ENCODE results near the gene DRD1. TPM values are rescaled to one million over a fixed set of nuclear protein-coding genes. Genes with fewer than 3 reads are reported as not detected.

DRD1 gene
- total and polyA plus RNA-seq, 2 experiments from 2014 or later: 0.11 to 0.14 TPM

GRCh38 chr5:175475248-175475647 is 31.3 kb upstream of the DRD1 start:
- H3F3A ChIP-seq (replicated peaks; ENCODE audit: low read depth): no peaks in the 10 kb centered on the region
- peaks cover 13% of the 10 kb centered on the region for H3K79me2 ChIP-seq (replicated peaks; ENCODE audit: insufficient read depth)
- peaks cover 17% of the 10 kb centered on the region for H3K4me1 Mint-ChIP-seq
- H3K4me3 ChIP-seq: no peak overlapping the region
- H3K36me3 Mint-ChIP-seq (ENCODE audit: low read depth): peaks cover 6% of the 10 kb centered on the region
- H3K9me2 ChIP-seq (ENCODE audit: insufficient read depth): no peaks in the 10 kb centered on the region
- H3K27ac ChIP-seq (ENCODE audit: low read depth): no peak overlapping the region
- H3K27me3 Mint-ChIP-seq (ENCODE audit: insufficient read depth, low read depth, poor library complexity): peaks cover 16% of the 10 kb centered on the region
- peaks cover 17% of the 10 kb centered on the region for H3K4me1 ChIP-seq (ENCODE audit: insufficient read depth)
- DNase-seq (ENCODE audit: low spot score) (no peak), ATAC-seq (no peak)
- H4K20me1 ChIP-seq (replicated peaks; ENCODE audit: insufficient read depth): peaks cover 14% of the 10 kb centered on the region
- H3K9me3 Mint-ChIP-seq: no peaks in the 10 kb centered on the region; the same call in 2 of the 3 replicates
- no peak for TF ChIP-seq CREB1 (CRISPR knock-in tag; IDR thresholded peaks at IDR 0.05; ENCODE audit: low read depth)
- no peak for TF ChIP-seq NANOG (IDR thresholded peaks at IDR 0.05; ENCODE audit: borderline replicate concordance)
- TF ChIP-seq CTCF (conservative IDR thresholded peaks at IDR 0.05; ENCODE audit: low read depth in 2 of 2): no peak
- no peak for TF ChIP-seq JUNB (IDR thresholded peaks at IDR 0.05; ENCODE audit: unreplicated experiment)
- no peak for TF ChIP-seq EZH2 (IDR thresholded peaks at IDR 0.05; ENCODE audit: low read depth, unreplicated experiment)
- no peak for TF ChIP-seq ETS1 (IDR thresholded peaks at IDR 0.05)
- TF ChIP-seq, protein P1, sequence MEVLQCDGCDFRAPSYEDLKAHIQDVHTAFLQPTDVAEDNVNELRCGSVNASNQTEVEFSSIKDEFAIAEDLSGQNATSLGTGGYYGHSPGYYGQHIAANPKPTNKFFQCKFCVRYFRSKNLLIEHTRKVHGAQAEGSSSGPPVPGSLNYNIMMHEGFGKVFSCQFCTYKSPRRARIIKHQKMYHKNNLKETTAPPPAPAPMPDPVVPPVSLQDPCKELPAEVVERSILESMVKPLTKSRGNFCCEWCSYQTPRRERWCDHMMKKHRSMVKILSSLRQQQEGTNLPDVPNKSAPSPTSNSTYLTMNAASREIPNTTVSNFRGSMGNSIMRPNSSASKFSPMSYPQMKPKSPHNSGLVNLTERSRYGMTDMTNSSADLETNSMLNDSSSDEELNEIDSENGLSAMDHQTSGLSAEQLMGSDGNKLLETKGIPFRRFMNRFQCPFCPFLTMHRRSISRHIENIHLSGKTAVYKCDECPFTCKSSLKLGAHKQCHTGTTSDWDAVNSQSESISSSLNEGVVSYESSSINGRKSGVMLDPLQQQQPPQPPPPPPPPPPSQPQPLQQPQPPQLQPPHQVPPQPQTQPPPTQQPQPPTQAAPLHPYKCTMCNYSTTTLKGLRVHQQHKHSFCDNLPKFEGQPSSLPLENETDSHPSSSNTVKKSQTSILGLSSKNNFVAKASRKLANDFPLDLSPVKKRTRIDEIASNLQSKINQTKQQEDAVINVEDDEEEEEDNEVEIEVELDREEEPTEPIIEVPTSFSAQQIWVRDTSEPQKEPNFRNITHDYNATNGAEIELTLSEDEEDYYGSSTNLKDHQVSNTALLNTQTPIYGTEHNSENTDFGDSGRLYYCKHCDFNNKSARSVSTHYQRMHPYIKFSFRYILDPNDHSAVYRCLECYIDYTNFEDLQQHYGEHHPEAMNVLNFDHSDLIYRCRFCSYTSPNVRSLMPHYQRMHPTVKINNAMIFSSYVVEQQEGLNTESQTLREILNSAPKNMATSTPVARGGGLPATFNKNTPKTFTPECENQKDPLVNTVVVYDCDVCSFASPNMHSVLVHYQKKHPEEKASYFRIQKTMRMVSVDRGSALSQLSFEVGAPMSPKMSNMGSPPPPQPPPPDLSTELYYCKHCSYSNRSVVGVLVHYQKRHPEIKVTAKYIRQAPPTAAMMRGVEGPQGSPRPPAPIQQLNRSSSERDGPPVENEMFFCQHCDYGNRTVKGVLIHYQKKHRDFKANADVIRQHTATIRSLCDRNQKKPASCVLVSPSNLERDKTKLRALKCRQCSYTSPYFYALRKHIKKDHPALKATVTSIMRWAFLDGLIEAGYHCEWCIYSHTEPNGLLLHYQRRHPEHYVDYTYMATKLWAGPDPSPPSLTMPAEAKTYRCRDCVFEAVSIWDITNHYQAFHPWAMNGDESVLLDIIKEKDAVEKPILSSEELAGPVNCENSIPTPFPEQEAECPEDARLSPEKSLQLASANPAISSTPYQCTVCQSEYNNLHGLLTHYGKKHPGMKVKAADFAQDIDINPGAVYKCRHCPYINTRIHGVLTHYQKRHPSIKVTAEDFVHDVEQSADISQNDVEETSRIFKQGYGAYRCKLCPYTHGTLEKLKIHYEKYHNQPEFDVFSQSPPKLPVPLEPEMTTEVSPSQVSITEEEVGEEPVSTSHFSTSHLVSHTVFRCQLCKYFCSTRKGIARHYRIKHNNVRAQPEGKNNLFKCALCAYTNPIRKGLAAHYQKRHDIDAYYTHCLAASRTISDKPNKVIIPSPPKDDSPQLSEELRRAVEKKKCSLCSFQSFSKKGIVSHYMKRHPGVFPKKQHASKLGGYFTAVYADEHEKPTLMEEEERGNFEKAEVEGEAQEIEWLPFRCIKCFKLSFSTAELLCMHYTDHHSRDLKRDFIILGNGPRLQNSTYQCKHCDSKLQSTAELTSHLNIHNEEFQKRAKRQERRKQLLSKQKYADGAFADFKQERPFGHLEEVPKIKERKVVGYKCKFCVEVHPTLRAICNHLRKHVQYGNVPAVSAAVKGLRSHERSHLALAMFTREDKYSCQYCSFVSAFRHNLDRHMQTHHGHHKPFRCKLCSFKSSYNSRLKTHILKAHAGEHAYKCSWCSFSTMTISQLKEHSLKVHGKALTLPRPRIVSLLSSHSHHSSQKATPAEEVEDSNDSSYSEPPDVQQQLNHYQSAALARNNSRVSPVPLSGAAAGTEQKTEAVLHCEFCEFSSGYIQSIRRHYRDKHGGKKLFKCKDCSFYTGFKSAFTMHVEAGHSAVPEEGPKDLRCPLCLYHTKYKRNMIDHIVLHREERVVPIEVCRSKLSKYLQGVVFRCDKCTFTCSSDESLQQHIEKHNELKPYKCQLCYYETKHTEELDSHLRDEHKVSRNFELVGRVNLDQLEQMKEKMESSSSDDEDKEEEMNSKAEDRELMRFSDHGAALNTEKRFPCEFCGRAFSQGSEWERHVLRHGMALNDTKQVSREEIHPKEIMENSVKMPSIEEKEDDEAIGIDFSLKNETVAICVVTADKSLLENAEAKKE (CRISPR knock-in tag; IDR thresholded peaks at IDR 0.05): no peak
- no peak for TF ChIP-seq STAT1 (IDR thresholded peaks at IDR 0.05; ENCODE audit: unreplicated experiment)
- TF ChIP-seq ZNF114 (CRISPR knock-in tag; IDR thresholded peaks at IDR 0.05): no peak
- 0 out of 2 replicates have a peak overlapping the region, but pooled peaks have one; percentile 23 for H3K4me2 ChIP-seq
- no peaks in the 10 kb centered on the region for H3K36me3 ChIP-seq (ENCODE audit: insufficient read depth)
- H3K27me3 ChIP-seq (ENCODE audit: insufficient read depth): peaks cover 26% of the 10 kb centered on the region
- H3K27ac Mint-ChIP-seq: no peak overlapping the region
- no peak overlapping the region for H2AFZ ChIP-seq
- H3K4me3 Mint-ChIP-seq: no peak overlapping the region
